ENCODE measurements around the gene DCDC2B.
A peak's percentile ranks its signal among the peaks of the same experiment; 100 is the strongest.

DCDC2B gene

GRCh38 chr1:32179193-32179442 is 29.8 kb upstream of the DCDC2B start:
- H3K79me2 ChIP-seq (ENCODE audit: insufficient read depth, low read length): peaks cover 43% of the 10 kb centered on the region
- H3K27me3 ChIP-seq (ENCODE audit: insufficient read depth, low read length, poor library complexity): no peaks in the 10 kb centered on the region
- peaks cover 23% of the 10 kb centered on the region for H4K20me1 ChIP-seq (ENCODE audit: insufficient read depth, low read length)
- no peak for TF ChIP-seq EZH2 (IDR thresholded peaks at IDR 0.05; ENCODE audit: borderline replicate concordance, low read depth, low read length, severe bottlenecking)
- TF ChIP-seq CTCF (IDR thresholded peaks at IDR 0.05; ENCODE audit: borderline replicate concordance, extremely low read depth, low read length, poor library complexity, severe bottlenecking): no peak
- H3K4me1 ChIP-seq (ENCODE audit: insufficient read depth, low read length): peaks cover 44% of the 10 kb centered on the region
- H3K36me3 ChIP-seq (ENCODE audit: insufficient read depth, low read length): peaks cover 45% of the 10 kb centered on the region
- H3K9ac ChIP-seq (ENCODE audit: low read depth, low read length): peak overlapping the region; percentile 95
- peak overlapping the region; percentile 98 for H3K4me2 ChIP-seq (ENCODE audit: insufficient read depth, low read length)
- DNase-seq (no peak), ATAC-seq (ENCODE audit: insufficient read depth, low read depth) (no peak)
- peak overlapping the region; percentile 94 for H3K27ac ChIP-seq (ENCODE audit: low read length)
- H2AFZ ChIP-seq (ENCODE audit: low read depth, low read length): peak overlapping the region; percentile 77
- peak overlapping the region; percentile 92 to 95; a peak in 3 of 4 replicates for H3K4me3 ChIP-seq (ENCODE audit: low read depth in 1 of 2, low read length in 2 of 2)
- H3K9me3 ChIP-seq (ENCODE audit: insufficient read depth, low read length, severe bottlenecking): no peaks in the 10 kb centered on the region

- no peaks in the 10 kb centered on the region for H3K9me3 ChIP-seq (ENCODE audit: insufficient read depth, low read length, severe bottlenecking)
- ATAC-seq (ENCODE audit: insufficient read depth, low read depth) (peak; percentile 90), DNase-seq (peak; percentile 93)
- TF ChIP-seq EZH2 (IDR thresholded peaks at IDR 0.05; ENCODE audit: borderline replicate concordance, low read depth, low read length, severe bottlenecking) (no peak), CTCF (IDR thresholded peaks at IDR 0.05; ENCODE audit: borderline replicate concordance, extremely low read depth, low read length, poor library complexity, severe bottlenecking) (no peak)
- peak within 1 kb of the TSS; percentile 94 for H3K27ac ChIP-seq (ENCODE audit: low read length)
- H3K27me3 ChIP-seq (ENCODE audit: insufficient read depth, low read length, poor library complexity): no peaks in the 10 kb centered on the region
- peak within 1 kb of the TSS; percentile 95 for H3K9ac ChIP-seq (ENCODE audit: low read depth, low read length)
- peaks cover 23% of the 10 kb centered on the region for H4K20me1 ChIP-seq (ENCODE audit: insufficient read depth, low read length)
- H2AFZ ChIP-seq (ENCODE audit: low read depth, low read length): peak within 1 kb of the TSS; percentile 77
- peak within 1 kb of the TSS; percentile 92 to 95 for H3K4me3 ChIP-seq (ENCODE audit: low read depth in 1 of 2, low read length in 2 of 2)
- peaks cover 49% of the 10 kb centered on the region for H3K4me1 ChIP-seq (ENCODE audit: insufficient read depth, low read length)
- H3K4me2 ChIP-seq (ENCODE audit: insufficient read depth, low read length): peak within 1 kb of the TSS; percentile 98
- H3K79me2 ChIP-seq (ENCODE audit: insufficient read depth, low read length): peaks cover 48% of the 10 kb centered on the region
- H3K36me3 ChIP-seq (ENCODE audit: insufficient read depth, low read length): peaks cover 45% of the 10 kb centered on the region
Observed at GRCh38 chr1:32179443-32180185, 29.3 kb upstream of the DCDC2B start, which contains the start of gene TXLNA. Gene TXLNA (plus strand): TSS chr1:32179675. CDS start chr1:32180346, 671 bp downstream.

- Histone ChIP-seq H3K4me2 (ENCODE audit: insufficient read depth, low read length) (peak overlapping the region; percentile 98), H3K9ac (ENCODE audit: low read depth, low read length) (peak overlapping the region; percentile 95), H4K20me1 (ENCODE audit: insufficient read depth, low read length) (peaks cover 23% of the 10 kb centered on the region), H3K79me2 (ENCODE audit: insufficient read depth, low read length) (peaks cover 53% of the 10 kb centered on the region), H3K27ac (ENCODE audit: low read length) (peak overlapping the region; percentile 94), H3K4me1 (ENCODE audit: insufficient read depth, low read length) (peaks cover 56% of the 10 kb centered on the region), H3K4me3 (ENCODE audit: low read depth in 1 of 2, low read length in 2 of 2) (peak overlapping the region; percentile 92 to 95), H2AFZ (ENCODE audit: low read depth, low read length) (peak overlapping the region; percentile 77), H3K27me3 (ENCODE audit: insufficient read depth, low read length, poor library complexity) (no peaks in the 10 kb centered on the region), H3K9me3 (ENCODE audit: insufficient read depth, low read length, severe bottlenecking) (no peaks in the 10 kb centered on the region), H3K36me3 (ENCODE audit: insufficient read depth, low read length) (peaks cover 45% of the 10 kb centered on the region)
- peak; percentile 38; the same call in 2 of the 3 replicates for ATAC-seq (ENCODE audit: insufficient read depth, low read depth)
- peak; percentile 52 for DNase-seq
- TF ChIP-seq EZH2 (IDR thresholded peaks at IDR 0.05; ENCODE audit: borderline replicate concordance, low read depth, low read length, severe bottlenecking) (no peak), CTCF (IDR thresholded peaks at IDR 0.05; ENCODE audit: borderline replicate concordance, extremely low read depth, low read length, poor library complexity, severe bottlenecking) (no peak)
Observed at GRCh38 chr1:32180186-32181060, 28.5 kb upstream of the DCDC2B start.

Data from DND-41 (cell line).